ENCODE measurements around the gene CCDC174. TPM values are rescaled to one million over a fixed set of nuclear protein-coding genes. Genes with fewer than 3 reads are reported as not detected.

Gene CCDC174
- total RNA-seq (2022; extraction: Qiagen RNA extraction; ENCODE audit: low read depth), result 11.1 to 26.1 TPM (median 13.6 TPM) in 5 replicates

DNA sequence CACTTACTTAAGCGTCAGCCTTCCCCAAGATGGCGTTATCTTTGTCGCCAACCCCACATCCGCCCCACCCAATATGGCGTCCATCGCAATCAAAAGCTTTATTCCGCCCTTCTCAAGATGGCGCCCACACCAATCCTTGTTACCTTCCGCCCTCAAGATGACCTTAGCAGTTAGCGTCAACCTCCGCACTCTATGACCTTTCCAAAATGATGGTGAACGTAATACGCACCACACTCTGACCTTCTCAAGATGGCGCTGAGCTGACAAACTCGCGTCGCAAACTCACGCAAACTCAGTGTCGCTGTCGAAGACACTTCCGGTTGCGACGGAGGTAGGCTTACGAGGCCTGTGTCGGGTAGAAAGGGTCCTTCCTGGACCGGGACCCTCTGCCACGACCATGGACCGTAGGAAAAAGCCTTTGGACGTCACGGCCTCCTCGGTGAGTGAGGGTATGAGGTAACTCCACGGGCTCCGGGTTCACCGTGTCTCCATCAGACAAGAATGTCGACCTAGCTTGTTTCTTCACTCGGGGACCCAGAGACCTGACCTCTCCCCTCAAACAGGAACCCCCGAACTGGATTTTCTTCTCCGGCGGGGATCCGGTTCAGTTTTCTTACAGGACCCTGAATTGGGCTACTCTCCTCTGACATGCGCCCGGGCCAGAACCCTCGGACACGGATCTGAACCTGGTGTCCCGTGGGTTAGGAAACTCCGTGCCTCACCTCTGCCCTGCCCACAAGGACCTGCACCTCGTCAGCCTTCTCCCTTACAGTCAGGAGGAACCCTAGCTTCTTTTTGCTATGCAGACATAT, at the start of gene CCDC174:
Gene CCDC174 (plus strand): TSS at position 323 of the 812 bp plus-strand sequence. CDS start 75 bp downstream, at position 398.

DNA sequence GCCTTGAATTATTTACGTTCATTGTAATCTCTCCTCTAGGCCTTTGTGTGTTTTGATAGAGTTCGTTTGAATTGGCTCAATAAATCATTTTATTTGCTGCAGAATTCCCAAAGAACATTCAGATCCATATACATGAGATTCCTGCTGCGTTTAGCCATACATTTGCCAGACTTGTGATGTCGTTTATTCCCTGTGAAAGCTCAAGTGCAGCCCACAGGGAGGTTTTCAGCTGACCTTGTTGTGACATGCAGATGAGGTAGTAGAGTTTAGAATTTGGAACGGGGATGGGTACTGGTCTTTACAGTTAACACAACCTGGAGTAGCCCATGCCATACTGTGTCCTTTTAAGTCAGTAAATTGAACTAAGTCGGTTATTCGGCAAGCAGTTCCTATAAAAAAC, 23.3 kb downstream of the CCDC174 start, which contains the start of gene C3orf20:
Gene C3orf20 (plus strand): TSS at position 301 of the 400 bp plus-strand sequence. CDS start 7,573 bp downstream, outside the sequence.

Other genes with a start within 250 kb of the CCDC174 start
- 71.4 to 97.2 TPM (median 85.1 TPM) in 5 replicates for gene SLC6A6, start 249.2 kb upstream of the CCDC174 start, total RNA-seq (2022; extraction: Qiagen RNA extraction; ENCODE audit: low read depth)
- gene GRIP2, start 111.4 kb upstream of the CCDC174 start, total RNA-seq (2022; extraction: Qiagen RNA extraction; ENCODE audit: low read depth), result 0.52 to 2.0 TPM (median 1.4 TPM) in 5 replicates
- gene C3orf20, start 23.4 kb downstream of the CCDC174 start, total RNA-seq (2022; extraction: Qiagen RNA extraction; ENCODE audit: low read depth), result not detected in 5 replicates
- gene FGD5, start 167.2 kb downstream of the CCDC174 start, total RNA-seq (2022; extraction: Qiagen RNA extraction; ENCODE audit: low read depth), result 0.07 TPM in 2 of 5 replicates, not detected in the others

Data from A549 treated with ZK216348 at 1 μM for 4 hours (cell line).